ENCODE results near the gene CYB561D1.

DNA sequence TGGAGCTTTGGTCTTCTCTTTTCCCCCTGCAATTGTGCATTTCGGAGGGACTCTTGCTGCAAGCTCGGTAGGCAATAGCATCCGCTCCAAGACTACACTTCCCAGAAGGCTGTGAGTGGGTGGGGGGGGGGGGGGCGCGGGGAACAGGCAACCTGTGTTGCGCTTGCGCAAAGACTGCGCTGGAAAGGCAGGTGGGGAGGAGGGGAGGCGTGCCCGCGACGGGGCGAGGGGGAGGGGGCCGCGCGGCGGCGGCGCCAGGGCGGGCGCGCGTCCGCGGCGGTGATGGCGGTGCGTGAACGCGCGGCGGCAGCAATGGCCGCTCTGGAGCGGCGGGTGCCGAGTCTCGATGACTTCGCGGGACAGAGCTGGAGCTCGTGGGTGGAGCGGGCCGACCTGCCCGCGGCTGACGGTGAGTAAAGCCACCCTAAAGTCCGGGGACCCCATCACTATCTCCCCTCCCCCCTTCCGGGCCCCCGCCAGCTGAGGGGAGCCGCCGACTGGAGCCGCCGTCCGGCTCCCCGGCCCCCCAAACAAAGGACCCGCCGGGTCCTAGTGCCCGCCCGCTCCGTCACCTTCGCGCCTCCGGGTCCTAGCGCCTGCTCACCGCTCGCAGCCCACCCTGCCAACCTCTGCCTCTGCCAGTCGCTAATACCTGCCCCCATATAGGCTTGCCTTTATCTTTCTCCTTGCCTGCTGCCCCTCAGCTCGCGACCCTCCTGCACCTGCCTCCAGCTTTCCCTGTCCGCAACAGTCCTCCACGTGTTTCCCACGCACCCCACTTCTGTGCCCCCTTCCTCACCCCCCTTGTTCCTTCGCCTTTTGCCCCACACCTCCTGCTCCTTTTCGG is 10.0 kb upstream of the CYB561D1 start, which contains the start of gene ATXN7L2:
- TF ChIP-seq POLR2A (IDR thresholded peaks at IDR 0.05; ENCODE audit: control extremely low read depth in 1 of 2, low read depth in 2 of 2, low read length in 2 of 2) (peak; percentile 87 to 92), EZH2 (IDR thresholded peaks at IDR 0.05; ENCODE audit: low read depth, low read length, severe bottlenecking) (no peak), POLR2AphosphoS5 (IDR thresholded peaks at IDR 0.05; ENCODE audit: low read depth, low read length) (peak; percentile 86), SIX5 (IDR thresholded peaks at IDR 0.05; ENCODE audit: low read depth, low read length) (peak; percentile 38), RFX5 (IDR thresholded peaks at IDR 0.05; ENCODE audit: borderline replicate concordance, low read depth, low read length) (no peak), ZNF274 (IDR thresholded peaks at IDR 0.05; ENCODE audit: borderline replicate concordance, extremely low read depth, low read length) (no peak), YY1 (IDR thresholded peaks at IDR 0.05; ENCODE audit: low read depth, low read length) (peak; percentile 98), CREB1 (IDR thresholded peaks at IDR 0.05) (peak; percentile 90), RNF2 (IDR thresholded peaks at IDR 0.05; ENCODE audit: borderline replicate concordance, low read depth, low read length, missing control alignments, poor library complexity, severe bottlenecking) (no peak)
- TF ChIP-seq, protein P1, sequence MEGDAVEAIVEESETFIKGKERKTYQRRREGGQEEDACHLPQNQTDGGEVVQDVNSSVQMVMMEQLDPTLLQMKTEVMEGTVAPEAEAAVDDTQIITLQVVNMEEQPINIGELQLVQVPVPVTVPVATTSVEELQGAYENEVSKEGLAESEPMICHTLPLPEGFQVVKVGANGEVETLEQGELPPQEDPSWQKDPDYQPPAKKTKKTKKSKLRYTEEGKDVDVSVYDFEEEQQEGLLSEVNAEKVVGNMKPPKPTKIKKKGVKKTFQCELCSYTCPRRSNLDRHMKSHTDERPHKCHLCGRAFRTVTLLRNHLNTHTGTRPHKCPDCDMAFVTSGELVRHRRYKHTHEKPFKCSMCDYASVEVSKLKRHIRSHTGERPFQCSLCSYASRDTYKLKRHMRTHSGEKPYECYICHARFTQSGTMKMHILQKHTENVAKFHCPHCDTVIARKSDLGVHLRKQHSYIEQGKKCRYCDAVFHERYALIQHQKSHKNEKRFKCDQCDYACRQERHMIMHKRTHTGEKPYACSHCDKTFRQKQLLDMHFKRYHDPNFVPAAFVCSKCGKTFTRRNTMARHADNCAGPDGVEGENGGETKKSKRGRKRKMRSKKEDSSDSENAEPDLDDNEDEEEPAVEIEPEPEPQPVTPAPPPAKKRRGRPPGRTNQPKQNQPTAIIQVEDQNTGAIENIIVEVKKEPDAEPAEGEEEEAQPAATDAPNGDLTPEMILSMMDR (IDR thresholded peaks at IDR 0.05; ENCODE audit: control extremely low read depth in 1 of 3, insufficient read depth in 1 of 3, low read depth in 1 of 3, low read length in 3 of 3): no peak

All from H1 (cell line).